Measurements from ENCODE around the gene E2F7. TPM values are rescaled to one million over a fixed set of nuclear protein-coding genes. Genes with fewer than 3 reads are reported as not detected.

The E2F7 gene
- total and polyA plus RNA-seq, 2 of the 13 experiments (the other 11 are each of a cell fraction or from before 2014, with no cell fraction given) = 1.7 to 7.3 TPM

DNA sequence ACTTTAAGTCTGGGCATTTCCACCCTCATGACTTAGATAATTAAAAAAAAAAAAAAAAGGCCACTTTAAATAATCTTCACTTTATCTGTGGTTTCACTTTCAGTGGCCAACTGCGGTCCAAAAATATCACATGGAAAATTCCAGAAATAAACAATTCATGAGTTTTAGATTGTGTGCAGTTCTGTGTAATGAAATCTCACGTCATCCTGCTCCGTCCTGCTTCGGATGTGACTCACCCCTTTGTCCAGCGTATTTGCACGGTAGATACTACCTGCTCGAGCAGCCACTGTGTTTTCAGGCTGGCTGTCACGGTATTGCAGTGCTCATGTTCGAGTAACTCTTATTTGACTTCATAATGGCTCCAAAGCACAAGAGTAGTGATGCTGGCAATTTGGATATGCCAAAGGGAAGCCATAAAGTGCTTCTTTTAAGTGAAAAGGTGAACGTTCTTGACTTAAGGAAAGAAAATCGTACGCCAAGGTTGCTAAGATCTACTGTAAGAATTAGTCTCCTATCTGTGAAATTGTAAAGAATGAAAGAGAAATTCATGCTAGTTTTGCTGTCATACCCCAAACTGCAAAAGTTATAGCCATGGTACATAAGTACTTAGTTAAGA, 2.4 kb downstream of the E2F7 start:
- FAIRE-seq (no peak), ATAC-seq (no peak), DNase-seq (ENCODE audit: low spot score) (no peak)
- no peaks in the 10 kb centered on the region for H3K27me3 ChIP-seq (ENCODE audit: control insufficient read depth in 1 of 2, insufficient read depth in 2 of 2, low read length in 2 of 2)
- POLR2A ChIA-PET = no interaction called here
- no peak overlapping the region for H3K4me3 ChIP-seq (replicated peaks in 1 of 3; ENCODE audit: insufficient read depth in 1 of 3, low read depth in 2 of 3, low read length in 3 of 3)
- TF ChIP-seq, protein P1, sequence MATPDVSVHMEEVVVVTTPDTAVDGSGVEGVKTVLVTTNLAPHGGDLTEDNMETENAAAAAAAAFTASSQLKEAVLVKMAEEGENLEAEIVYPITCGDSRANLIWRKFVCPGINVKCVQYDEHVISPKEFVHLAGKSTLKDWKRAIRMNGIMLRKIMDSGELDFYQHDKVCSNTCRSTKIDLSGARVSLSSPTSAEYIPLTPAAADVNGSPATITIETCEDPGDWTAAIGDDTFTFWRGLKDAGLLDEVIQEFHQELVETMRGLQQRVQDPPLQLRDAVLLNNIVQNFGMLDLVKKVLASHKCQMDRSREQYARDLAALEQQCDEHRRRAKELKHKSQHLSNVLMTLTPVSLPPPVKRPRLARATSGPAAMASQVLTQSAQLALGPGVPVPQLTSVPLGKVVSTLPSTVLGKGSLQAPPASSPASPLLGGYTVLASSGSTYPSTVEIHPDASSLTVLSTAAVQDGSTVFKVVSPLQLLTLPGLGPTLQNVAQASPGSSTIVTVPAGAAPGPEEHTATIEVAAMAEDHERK (CRISPR knock-in tag; IDR thresholded peaks at IDR 0.05; ENCODE audit: low read depth) = no peak
- TF ChIP-seq CBFB (CRISPR knock-in tag; IDR thresholded peaks at IDR 0.05) = no peak
- no peak for TF ChIP-seq ZNF850 (CRISPR knock-in tag; conservative IDR thresholded peaks at IDR 0.05)
- no peak for TF ChIP-seq GTF3A (CRISPR knock-in tag; conservative IDR thresholded peaks at IDR 0.05)
- no peak for TF ChIP-seq PHB2 (IDR thresholded peaks at IDR 0.05; ENCODE audit: partially characterized antibody)
- TF ChIP-seq TEAD2 (CRISPR knock-in tag; IDR thresholded peaks at IDR 0.05) = no peak
- TF ChIP-seq, protein P2, sequence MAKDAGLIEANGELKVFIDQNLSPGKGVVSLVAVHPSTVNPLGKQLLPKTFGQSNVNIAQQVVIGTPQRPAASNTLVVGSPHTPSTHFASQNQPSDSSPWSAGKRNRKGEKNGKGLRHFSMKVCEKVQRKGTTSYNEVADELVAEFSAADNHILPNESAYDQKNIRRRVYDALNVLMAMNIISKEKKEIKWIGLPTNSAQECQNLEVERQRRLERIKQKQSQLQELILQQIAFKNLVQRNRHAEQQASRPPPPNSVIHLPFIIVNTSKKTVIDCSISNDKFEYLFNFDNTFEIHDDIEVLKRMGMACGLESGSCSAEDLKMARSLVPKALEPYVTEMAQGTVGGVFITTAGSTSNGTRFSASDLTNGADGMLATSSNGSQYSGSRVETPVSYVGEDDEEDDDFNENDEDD (CRISPR knock-in tag; IDR thresholded peaks at IDR 0.05; ENCODE audit: borderline replicate concordance) = no peak
- TF ChIP-seq ZNF264 (CRISPR knock-in tag; IDR thresholded peaks at IDR 0.05) = no peak
- TF ChIP-seq ELF1 (CRISPR knock-in tag; IDR thresholded peaks at IDR 0.05) = no peak
- no peak for TF ChIP-seq IRF2 (CRISPR knock-in tag; IDR thresholded peaks at IDR 0.05)
- TF ChIP-seq ZBTB8A (CRISPR knock-in tag; IDR thresholded peaks at IDR 0.05; ENCODE audit: borderline replicate concordance, low read depth) = no peak
- TF ChIP-seq CBX2 (IDR thresholded peaks at IDR 0.05; ENCODE audit: low read depth, low read length) = no peak
- no peak for TF ChIP-seq CBX2 (CRISPR knock-in tag; IDR thresholded peaks at IDR 0.05; ENCODE audit: low read depth)
- no peak for TF ChIP-seq ZMAT3 (CRISPR knock-in tag; conservative IDR thresholded peaks at IDR 0.05)
- no peak for TF ChIP-seq SNAI1 (CRISPR knock-in tag; IDR thresholded peaks at IDR 0.05; ENCODE audit: borderline replicate concordance)
- TF ChIP-seq ZNF816 (CRISPR knock-in tag; IDR thresholded peaks at IDR 0.05; ENCODE audit: borderline replicate concordance) = no peak
- H2AFZ ChIP-seq (ENCODE audit: low read length) = no peak overlapping the region
- no peaks in the 10 kb centered on the region for H4K20me1 ChIP-seq (ENCODE audit: insufficient read depth, low read length)
- BruUV-seq (replicated peaks) = no TSS peak
- CTCF ChIA-PET (ENCODE audit: low intra/inter-chr PET ratio, low total read pairs) = no interaction called here
- intact Hi-C loops (cut with micrococcal nuclease; ENCODE audit: unreplicated experiment) (no loop called here), in situ Hi-C loops (cut with HindIII; ENCODE audit: extremely low pct_ligation_motif_present, low pct_unique_long_range_greater_than_20kb) (no loop called here)
- no peak overlapping the region for H3K27ac ChIP-seq (ENCODE audit: extremely low read length, insufficient read depth, low read length)
- H3K79me2 ChIP-seq (ENCODE audit: insufficient read depth, low read length) = peaks cover 2% of the 10 kb centered on the region
- no peaks in the 10 kb centered on the region for H3K9me3 ChIP-seq (ENCODE audit: low read length)
- peaks cover 0 to 7% of the 10 kb centered on the region in 2 experiments; a peak in 2 of 5 replicates for H3K36me3 ChIP-seq (replicated peaks in 1 of 2; ENCODE audit: control insufficient read depth in 1 of 2, insufficient read depth in 2 of 2, low read length in 2 of 2)
- H3K4me1 ChIP-seq (ENCODE audit: insufficient read depth, low read length) = peaks cover 24% of the 10 kb centered on the region
- 96% methylated on average over 12 of the region's 12 CpGs for WGBS (ENCODE audit: low lambda C conversion rate)
- H3K9ac ChIP-seq (ENCODE audit: insufficient read depth, low read depth, low read length) = no peak overlapping the region
- no peak overlapping the region for H3K4me2 ChIP-seq (ENCODE audit: low read depth, low read length)
